ENCODE data around the gene BCR.

- no peak for TF ChIP-seq CTCF (IDR thresholded peaks at IDR 0.05; ENCODE audit: insufficient read depth, low read length)
- TF ChIP-seq REST (IDR thresholded peaks at IDR 0.05; ENCODE audit: insufficient replicate concordance, low read depth) = no peak
- no peak; the same call in 1 of the 2 replicates for TF ChIP-seq POLR2AphosphoS5 (IDR thresholded peaks at IDR 0.05; ENCODE audit: low read depth)
Observed at GRCh38 chr22:23287136-23288095, 107.1 kb downstream of the BCR start.
